DOHH2 (cell line): ENCODE measurements around the gene PSPH.
"Not testable (repeated sequence)": the region's sequence is repeated elsewhere in the genome, so short reads cannot be mapped to it uniquely, and the experiment has no call there.

ENCODE experiments used
- H3F3A ChIP-seq: fragments of 200-600 bp; sonication (generic), shearing (Covaris generic); 2 replicates; pipeline ENCODE4 v1.6.0; 2016; ENCODE audit warnings: antibody characterized with exemption, mild to moderate bottlenecking; ENCODE audit not compliant: control insufficient read depth, insufficient read depth
- H3K27ac ChIP-seq: fragments of 200-600 bp; sonication (generic); 2 replicates; pipeline ENCODE4 v1.5.1; 2014; ENCODE audit warnings: low read depth, mild to moderate bottlenecking, low read length, moderate library complexity
- H3K27me3 ChIP-seq: fragments of 200-600 bp; sonication (generic); 2 replicates; pipeline ENCODE4 v1.6.1; 2014; ENCODE audit warnings: mild to moderate bottlenecking, low read length, mixed read lengths; ENCODE audit not compliant: control insufficient read depth
- H3K36me3 ChIP-seq: fragments of 200-600 bp; sonication (generic); 2 replicates; pipeline ENCODE4 v1.6.1; 2014; ENCODE audit warnings: mild to moderate bottlenecking, low read length, moderate library complexity, mixed read lengths; ENCODE audit not compliant: control insufficient read depth
- H3K4me1 ChIP-seq: fragments of 200-600 bp; sonication (generic); 2 replicates; pipeline ENCODE4 v1.6.1; 2014; ENCODE audit warnings: mild to moderate bottlenecking, low read length, mixed read lengths; ENCODE audit not compliant: control insufficient read depth
- H3K4me2 ChIP-seq: fragments of 200-600 bp; sonication (generic); 2 replicates; pipeline ENCODE4 v1.6.0; 2014; ENCODE audit warnings: mild to moderate bottlenecking, low read length, moderate library complexity
- H3K4me3 ChIP-seq: fragments of 200-600 bp; sonication (generic); 2 replicates; pipeline ENCODE4 v1.5.1; 2014; ENCODE audit warnings: mild to moderate bottlenecking, low read length, mixed read lengths
- H3K79me2 ChIP-seq: fragments of 200-600 bp; sonication (generic); 2 replicates; pipeline ENCODE4 v1.6.1; 2014; ENCODE audit warnings: mild to moderate bottlenecking, low read length, mixed read lengths; ENCODE audit not compliant: control insufficient read depth
- H3K9me2 ChIP-seq: fragments of 200-600 bp; sonication (generic); replicated peaks from 2 replicates; pipeline ENCODE4 v1.6.1; 2014; ENCODE audit warnings: mild to moderate bottlenecking, low read length, mixed read lengths; ENCODE audit not compliant: control insufficient read depth
- H3K9me3 ChIP-seq: fragments of 200-600 bp; sonication (generic); 2 replicates; pipeline ENCODE4 v1.6.1; 2014; ENCODE audit warnings: antibody characterized with exemption, low read length, mixed read lengths; ENCODE audit not compliant: control insufficient read depth, insufficient read depth
- H4K20me1 ChIP-seq: fragments of 200-600 bp; sonication (generic); 2 replicates; pipeline ENCODE4 v1.6.0; 2014; ENCODE audit warnings: low read depth, mild to moderate bottlenecking, antibody characterized with exemption, low read length, moderate library complexity; ENCODE audit not compliant: control insufficient read depth, insufficient read depth
- EZH2phosphoT487 ChIP-seq: fragments of 200-600 bp; sonication (generic); IDR thresholded peaks from 2 replicates; pipeline ENCODE4 v1.6.1; 2017; ENCODE audit warnings: borderline replicate concordance, mild to moderate bottlenecking, antibody characterized with exemption, low read length, moderate library complexity, mixed read lengths
- TF ChIP-seq, protein P1 (sequence below): fragments of 200-600 bp; sonication (generic); IDR thresholded peaks from one replicate; pipeline ENCODE4 v1.5.1; 2014; ENCODE audit warnings: antibody characterized with exemption, mild to moderate bottlenecking, low read depth, low read length; ENCODE audit not compliant: poor library complexity, severe bottlenecking

Gene PSPH

DNA sequence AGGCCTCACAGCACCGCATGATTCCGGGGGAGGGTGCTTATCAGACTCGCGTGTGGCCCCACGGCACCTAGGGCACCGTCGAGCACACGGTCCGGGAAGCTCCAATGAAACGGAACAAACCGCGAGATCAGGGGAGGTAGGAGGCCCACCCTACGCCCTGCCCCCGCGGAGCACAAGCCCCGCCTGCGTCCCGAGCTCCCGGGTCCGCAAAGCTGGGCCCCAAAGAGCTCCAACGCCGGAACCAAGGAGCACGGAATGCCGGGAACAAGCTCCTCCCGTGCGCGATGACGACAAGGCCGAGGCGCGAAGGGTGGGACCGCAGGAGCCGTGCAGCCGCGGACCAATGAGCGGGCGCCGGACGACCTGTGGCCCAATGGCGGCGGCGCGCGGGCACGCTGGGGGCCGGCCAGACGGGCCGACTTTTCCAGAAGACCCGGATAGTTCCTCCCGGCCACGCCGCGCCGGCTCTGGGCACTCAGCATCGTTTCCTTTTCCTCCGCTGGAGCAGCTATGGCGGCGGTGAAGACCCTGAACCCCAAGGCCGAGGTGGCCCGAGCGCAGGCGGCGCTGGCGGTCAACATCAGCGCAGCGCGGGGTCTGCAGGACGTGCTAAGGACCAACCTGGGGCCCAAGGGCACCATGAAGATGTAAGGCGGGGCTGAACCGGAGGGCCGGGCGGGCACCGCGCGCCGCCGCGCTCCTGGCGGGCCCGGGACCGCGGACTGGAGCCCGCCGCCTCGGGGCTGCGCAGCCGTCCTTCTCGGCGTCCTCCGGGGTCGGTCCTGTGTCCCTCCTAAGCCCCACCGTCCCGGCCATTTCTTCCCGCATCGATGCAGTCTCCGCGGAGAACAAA, at the start of gene PSPH, which contains the start of gene CCT6A:
PSPH (minus strand) TSS at position 106 of the 853 bp plus-strand sequence. CDS start 30,232 bp downstream, outside the sequence.
CCT6A (plus strand) TSS at position 427 of the 853 bp plus-strand sequence; CDS start at position 511, 84 bp downstream.
- Histone ChIP-seq H3K79me2 (peaks cover 97% of the 10 kb centered on the region), H3K4me2 (peak within 1 kb of the TSS; percentile 75), H4K20me1 (peaks cover 11% of the 10 kb centered on the region), H3K9me2 (no peaks in the 10 kb centered on the region), H3K4me1 (peaks cover 54% of the 10 kb centered on the region), H3F3A (peaks cover 37% of the 10 kb centered on the region), H3K9me3 (no peaks in the 10 kb centered on the region), H3K27ac (peak within 1 kb of the TSS; percentile 77), H3K27me3 (no peaks in the 10 kb centered on the region), H3K4me3 (peak within 1 kb of the TSS; percentile 77), H3K36me3 (peaks cover 84% of the 10 kb centered on the region)
- TF ChIP-seq EZH2phosphoT487 = no peak
- TF ChIP-seq, protein P1, sequence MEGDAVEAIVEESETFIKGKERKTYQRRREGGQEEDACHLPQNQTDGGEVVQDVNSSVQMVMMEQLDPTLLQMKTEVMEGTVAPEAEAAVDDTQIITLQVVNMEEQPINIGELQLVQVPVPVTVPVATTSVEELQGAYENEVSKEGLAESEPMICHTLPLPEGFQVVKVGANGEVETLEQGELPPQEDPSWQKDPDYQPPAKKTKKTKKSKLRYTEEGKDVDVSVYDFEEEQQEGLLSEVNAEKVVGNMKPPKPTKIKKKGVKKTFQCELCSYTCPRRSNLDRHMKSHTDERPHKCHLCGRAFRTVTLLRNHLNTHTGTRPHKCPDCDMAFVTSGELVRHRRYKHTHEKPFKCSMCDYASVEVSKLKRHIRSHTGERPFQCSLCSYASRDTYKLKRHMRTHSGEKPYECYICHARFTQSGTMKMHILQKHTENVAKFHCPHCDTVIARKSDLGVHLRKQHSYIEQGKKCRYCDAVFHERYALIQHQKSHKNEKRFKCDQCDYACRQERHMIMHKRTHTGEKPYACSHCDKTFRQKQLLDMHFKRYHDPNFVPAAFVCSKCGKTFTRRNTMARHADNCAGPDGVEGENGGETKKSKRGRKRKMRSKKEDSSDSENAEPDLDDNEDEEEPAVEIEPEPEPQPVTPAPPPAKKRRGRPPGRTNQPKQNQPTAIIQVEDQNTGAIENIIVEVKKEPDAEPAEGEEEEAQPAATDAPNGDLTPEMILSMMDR = no peak

DNA sequence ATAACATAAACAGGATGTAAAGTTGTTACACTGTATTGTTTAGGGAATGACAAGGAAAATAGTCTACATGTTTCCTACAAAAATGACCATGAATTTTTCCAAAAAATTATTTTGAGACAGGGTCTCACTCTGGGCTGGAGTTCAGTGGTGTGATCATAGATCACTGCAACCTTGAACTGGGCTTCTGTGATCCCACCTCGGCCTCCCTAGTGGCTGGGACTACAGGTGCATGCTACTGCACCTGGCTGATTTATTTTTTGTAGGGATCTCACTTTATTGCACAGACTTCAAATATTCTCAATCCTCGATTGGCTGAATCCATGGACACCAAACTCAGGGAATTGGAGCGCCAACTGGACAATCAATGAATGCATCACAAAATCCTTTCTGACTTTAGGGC, 48.4 kb upstream of the PSPH start:
- no peaks in the 10 kb centered on the region for H3K9me2 ChIP-seq
- H3K4me3 ChIP-seq = no peak overlapping the region
- H3K36me3 ChIP-seq = peaks cover 57% of the 10 kb centered on the region
- peaks cover 22% of the 10 kb centered on the region for H3K79me2 ChIP-seq
- no peaks in the 10 kb centered on the region for H3K9me3 ChIP-seq
- peaks cover 17% of the 10 kb centered on the region for H3K4me1 ChIP-seq
- H4K20me1 ChIP-seq = peaks cover 36% of the 10 kb centered on the region
- no peak overlapping the region for H3K4me2 ChIP-seq
- H3K27ac ChIP-seq = no peak overlapping the region
- peaks cover 48% of the 10 kb centered on the region for H3F3A ChIP-seq
- no peaks in the 10 kb centered on the region for H3K27me3 ChIP-seq
- no peak for TF ChIP-seq EZH2phosphoT487
- TF ChIP-seq, protein P1 = no peak

DNA sequence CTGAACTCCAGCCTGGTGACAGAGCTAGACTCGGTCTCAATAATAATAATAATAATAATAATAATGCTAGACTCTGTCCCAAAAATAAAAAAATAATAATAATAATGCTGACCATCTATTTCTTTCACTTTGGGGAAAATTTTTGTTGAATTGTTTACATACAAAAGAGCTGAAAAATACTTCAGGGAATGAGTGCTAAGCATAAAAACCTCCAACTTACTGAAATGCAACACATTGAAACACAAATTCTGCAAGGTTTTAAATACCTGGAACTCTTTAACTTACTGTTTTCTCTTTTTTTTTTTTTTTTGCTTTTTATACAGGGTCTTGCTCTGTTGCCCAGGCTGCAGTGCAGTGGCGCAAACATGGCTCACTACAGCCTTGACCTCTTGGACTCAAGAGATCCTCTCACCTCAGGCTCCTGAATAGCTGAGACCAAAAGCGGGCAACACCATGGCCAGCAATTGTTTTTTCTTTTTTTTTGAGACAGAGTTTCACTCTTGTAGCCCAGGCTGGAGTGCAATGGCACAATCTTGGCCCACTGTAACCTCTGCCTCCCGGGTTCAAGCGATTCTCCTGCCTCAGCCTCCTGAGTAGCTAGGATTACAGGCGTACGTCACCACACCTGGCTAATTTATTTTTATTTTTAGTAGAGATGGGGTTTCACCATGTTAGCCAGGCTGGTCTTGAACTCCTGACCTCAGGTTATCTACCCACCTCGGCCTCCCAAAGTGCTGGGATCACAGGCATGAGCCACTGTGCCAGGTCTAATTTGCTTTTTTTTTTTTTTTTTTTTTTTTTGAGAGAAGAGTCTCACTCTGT, 47.2 kb upstream of the PSPH start:
- H3K27ac ChIP-seq = not testable (repeated sequence)

More for the DNA sequence above, 47.2 kb upstream of the PSPH start:
- peaks cover 24% of the 10 kb centered on the region for H4K20me1 ChIP-seq
- peaks cover 44% of the 10 kb centered on the region for H3K36me3 ChIP-seq
- not testable (repeated sequence) for H3K79me2 ChIP-seq, H3K27me3 ChIP-seq, H3K4me2 ChIP-seq, H3K4me1 ChIP-seq, H3K4me3 ChIP-seq, H3K9me3 ChIP-seq, H3K9me2 ChIP-seq
- peaks cover 43% of the 10 kb centered on the region for H3F3A ChIP-seq
